ENCODE measurements around the gene CARD14.

CARD14 gene

DNA sequence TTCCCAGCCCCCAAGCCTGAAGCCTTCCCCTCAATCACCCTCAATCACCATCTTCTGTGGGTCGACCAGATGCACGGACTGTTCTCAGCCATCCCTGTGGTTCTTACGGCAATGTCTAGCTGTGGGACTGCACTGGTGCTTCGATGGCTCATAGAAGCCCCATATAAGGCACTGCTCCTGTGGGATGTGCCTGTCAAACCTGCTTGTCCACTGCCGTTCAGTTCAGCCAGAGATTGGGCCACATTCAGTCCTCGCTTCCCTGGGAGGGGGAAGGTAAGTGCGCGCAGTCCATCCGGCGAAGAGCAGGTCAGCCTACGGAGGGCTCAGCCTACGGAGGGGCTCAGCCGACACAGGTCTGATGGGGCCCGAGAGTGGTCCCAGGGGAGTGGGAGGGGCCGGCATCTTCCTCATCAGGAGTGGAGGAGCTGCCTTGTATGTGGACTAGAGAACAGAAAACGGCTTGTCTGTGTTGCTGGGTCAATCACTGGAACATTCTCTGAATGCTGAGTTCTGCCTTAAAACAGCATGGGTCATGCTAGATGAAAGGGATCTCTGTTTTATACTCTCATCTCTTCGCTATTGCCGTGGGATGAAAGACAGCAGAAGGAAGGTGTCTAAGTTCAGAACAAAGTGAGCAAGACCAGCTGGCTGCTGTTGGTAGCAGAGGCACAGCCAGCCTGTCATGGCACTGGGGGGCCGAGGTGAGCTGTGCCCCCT is at the start of gene CARD14:
Gene CARD14, plus strand, starts transcription at position 247 of the 717 bp plus-strand sequence. CDS start 11,409 bp downstream, outside the sequence.
- DNase-seq (ENCODE audit: low spot score): no peak

GRCh38 chr17:80122026-80122575 is 47.7 kb upstream of the CARD14 start:
- DNase-seq (ENCODE audit: low spot score): no peak

DNA sequence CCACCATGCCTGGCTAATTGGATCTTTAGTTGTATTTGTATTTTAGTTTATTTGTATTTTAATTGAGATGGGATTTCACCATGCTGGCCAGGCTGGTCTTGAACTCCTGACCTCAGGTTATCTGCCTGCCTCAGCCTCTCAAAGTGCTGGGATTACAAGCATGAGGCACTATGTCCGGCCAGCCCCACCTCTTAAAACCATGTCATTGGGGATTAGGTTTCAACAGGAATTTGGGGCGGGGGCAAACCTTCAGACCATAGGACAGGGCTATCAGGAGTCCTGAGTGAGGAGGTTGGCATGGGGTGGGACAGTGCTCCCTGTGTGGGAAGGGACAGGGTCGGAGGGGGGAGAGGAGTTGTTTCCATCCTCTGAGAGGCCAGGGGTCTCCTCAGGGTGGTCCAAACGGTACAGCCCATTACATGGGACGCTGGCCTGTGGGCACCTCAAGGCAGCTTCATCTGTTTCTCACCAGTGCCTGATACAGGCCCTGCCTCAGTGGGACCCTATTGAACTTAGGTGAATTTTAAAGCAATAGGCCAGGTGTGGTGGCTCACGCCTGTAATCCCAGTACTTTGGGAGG is 46.8 kb upstream of the CARD14 start:
- no peak for DNase-seq (ENCODE audit: low spot score)

- no peak for DNase-seq (ENCODE audit: low spot score)
Observed at GRCh38 chr17:80123791-80124190, 46.0 kb upstream of the CARD14 start.

- DNase-seq (ENCODE audit: low spot score): no peak
Observed at GRCh38 chr17:80124351-80124981, 45.4 kb upstream of the CARD14 start.

DNA sequence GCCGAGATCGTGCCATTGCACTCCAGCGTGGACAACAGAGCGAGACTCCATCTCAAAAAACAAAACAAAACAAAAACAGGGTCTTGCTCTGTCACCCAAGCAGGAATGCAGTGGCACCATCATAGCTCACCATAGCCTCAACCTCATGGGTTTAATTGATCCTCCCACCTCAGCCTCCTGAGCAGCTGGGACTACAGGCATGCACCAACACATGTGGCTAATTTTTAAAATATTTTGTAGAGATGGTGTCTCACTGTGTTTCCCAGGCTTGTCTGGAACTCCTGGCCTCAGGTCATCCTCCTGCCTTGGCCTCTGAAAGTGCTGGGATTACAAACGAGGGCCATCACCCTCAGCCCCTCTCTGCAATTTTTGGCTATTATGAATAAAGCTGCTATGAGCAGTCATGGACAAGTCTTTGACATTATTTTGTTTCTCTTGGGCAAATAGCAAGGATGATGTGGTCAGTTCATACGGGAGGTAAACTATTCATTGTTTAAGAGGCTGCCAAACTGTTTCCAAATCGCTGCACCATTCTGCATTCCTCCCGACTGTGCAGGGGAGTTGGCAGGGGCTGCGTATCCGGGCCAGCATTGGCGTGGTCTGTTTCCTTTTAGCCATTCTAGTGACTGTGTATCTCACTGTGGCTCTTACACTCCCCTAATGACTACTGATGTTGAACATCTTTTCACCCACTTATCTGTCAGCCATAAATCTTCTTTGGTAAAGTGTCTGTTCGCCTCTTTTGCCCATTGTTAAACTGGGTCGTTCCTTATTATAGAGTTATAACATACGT is 44.0 kb upstream of the CARD14 start:
- DNase-seq (ENCODE audit: low spot score): no peak

- DNase-seq (ENCODE audit: low spot score): no peak
Observed at GRCh38 chr17:80126449-80126715, 43.4 kb upstream of the CARD14 start.

- DNase-seq (ENCODE audit: low spot score): no peak
Observed at GRCh38 chr17:80129006-80129565, 40.7 kb upstream of the CARD14 start.

GRCh38 chr17:80130992-80131391 is 38.8 kb upstream of the CARD14 start:
- DNase-seq (ENCODE audit: low spot score): no peak

DNA sequence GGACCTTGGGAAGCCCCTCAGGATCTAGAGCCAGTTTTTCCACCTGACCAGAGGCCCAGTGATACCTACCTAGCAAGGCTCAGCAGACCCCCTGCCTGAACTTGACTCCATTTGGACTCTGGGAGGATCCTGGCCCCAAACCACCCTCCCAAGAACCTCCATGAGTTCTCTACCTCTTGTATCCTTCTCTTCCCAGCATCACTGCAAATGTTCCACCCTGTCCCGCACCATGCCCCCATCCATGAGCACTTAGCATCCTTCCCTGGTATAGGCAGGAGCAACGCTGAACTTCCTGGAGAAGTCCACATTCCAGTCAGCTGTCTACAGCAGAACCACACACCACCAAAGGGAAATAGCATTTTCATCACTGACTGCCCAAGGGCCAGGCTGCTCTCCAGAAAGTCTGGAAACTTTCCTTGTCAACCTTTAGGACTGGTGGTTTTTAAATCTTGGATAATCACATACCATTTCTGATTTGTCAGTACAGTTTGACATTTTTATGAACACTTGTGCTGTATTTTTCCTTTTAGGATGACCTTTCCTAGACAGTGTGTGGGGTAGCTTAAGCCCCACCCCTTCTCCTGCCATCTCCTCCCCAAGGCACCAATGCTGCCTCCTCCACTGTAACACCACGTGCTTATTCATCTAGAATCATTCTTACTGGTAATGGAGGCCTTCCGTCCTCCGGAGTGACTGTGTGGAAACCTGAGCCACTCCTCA is 36.8 kb upstream of the CARD14 start:
- no peak for DNase-seq (ENCODE audit: low spot score)

GRCh38 chr17:80133626-80133970 is 36.2 kb upstream of the CARD14 start:
- no peak for DNase-seq (ENCODE audit: low spot score)

- DNase-seq (ENCODE audit: low spot score): no peak
Observed at GRCh38 chr17:80137131-80137530, 32.7 kb upstream of the CARD14 start.

GRCh38 chr17:80138856-80139426 is 30.9 kb upstream of the CARD14 start:
- no peak for DNase-seq (ENCODE audit: low spot score)

GRCh38 chr17:80141463-80142165 is 28.2 kb upstream of the CARD14 start:
- DNase-seq (ENCODE audit: low spot score): no peak

DNA sequence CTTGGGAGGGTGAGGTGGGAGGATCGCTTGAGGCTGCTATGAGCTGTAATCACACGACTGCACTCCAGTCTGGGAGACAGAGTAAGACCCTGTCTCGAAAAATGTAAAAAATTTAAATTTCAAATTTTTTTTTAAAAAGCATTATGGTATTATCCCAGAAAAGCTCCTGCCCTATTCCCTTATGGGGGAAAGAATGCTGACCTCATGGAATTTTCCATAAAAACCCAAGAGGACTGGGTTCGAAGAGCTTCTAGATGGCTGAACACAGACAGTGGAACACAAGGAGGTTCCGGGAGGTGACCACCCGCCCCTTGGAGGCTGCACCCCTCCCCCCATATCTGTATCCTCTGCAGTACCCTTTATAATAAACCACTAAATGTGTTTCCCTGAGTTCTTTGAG is 26.9 kb upstream of the CARD14 start:
- DNase-seq (ENCODE audit: low spot score): no peak

DNA sequence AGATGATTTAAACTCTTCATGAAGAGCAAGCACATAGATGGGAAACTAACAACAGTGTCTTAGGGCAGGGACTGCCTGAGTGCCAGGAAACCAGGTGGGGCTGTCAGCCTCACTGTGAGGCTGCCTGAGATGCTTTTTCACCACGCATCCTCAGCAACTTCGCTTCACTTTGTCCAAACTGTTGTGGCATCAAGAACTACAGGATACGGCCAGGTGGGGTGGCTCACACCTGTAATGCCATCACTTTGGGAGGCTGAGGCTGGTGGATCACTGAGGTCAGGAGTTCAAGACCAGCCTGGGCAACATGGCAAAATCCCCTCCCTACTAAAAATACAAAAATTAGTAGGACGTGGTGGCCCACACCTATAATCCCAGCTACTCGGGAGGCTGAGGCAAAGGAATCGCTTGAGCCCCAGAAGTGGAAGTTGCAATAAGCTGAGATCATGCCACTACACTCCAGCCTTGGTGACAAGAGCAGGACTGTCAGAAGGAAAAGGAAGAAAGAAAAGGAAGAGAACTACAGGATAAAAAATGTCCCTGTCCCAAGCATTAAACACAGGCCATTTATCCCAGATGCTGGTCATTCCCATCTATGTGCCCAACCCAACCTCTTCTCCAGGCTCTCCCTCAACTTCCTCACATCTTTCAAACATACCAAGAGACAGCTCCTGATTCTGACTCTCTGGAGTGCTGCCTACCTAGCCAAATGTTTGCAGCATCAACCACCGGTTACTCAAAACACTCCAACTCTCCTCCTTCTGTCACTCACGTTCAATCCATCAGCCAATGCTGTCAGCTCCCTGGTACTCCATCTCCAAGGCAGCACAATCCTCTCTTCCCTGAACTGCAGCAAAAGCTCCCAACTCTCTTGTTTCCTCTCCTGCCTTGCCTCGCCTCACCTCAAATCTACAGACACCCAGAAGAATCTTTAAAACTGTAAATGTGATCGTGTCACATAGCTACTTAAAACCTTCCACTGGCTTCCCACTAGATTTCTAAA is 24.5 kb upstream of the CARD14 start:
- DNase-seq (ENCODE audit: low spot score): no peak

DNA sequence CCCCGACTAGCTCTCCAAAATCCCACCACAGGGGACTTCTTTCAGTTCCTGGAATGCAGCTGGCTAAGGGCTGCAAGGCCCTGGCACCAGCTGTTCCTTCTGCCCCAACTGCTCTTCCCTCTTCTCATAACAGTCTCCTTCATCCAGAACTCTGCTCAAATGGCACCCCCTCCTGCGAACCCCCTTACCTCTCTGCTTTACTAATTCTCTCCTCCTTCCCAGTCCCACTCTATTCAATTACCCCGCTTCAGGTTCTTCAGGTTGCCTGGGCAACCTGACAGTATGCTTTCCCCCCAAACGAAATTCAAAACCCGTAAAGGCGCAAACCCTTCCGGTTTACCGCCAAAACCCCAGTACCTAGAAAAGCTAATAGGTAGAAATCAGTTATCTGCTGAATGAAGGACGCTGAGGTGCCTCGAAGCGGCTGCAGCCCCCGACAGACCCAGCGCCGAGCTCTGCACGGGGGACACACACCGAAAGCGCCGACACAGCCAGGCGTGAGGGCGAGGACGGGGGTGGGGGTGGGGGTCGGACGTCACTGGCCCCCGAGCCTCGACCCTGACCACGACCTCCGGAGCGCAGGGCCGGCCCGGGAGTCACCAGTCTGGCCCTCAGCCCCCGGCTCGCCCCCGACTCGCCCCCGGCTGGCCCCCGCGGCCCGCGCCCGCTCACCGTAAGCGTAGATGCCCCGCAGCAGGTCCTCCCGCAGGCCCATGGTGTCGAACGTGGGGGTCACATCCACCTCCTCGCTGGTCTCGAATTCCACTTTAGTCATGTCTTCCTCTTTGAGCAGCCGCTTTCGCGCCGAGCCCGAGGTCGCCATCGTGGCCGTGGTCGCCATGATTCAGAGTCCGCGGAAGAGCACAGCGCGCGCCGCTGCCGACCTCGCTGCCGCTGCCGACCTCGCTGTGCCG is 23.5 kb upstream of the CARD14 start:
- DNase-seq (ENCODE audit: low spot score): no peak
